Measurements from ENCODE around the gene CAMKMT. TPM values are rescaled to one million over a fixed set of nuclear protein-coding genes. Genes with fewer than 3 reads are reported as not detected.
A peak's percentile ranks its signal among the peaks of the same experiment; 100 is the strongest.

CAMKMT gene
- total and polyA plus RNA-seq, 10 donors: 4.1 to 26.1 (median 11.0) TPM

DNA sequence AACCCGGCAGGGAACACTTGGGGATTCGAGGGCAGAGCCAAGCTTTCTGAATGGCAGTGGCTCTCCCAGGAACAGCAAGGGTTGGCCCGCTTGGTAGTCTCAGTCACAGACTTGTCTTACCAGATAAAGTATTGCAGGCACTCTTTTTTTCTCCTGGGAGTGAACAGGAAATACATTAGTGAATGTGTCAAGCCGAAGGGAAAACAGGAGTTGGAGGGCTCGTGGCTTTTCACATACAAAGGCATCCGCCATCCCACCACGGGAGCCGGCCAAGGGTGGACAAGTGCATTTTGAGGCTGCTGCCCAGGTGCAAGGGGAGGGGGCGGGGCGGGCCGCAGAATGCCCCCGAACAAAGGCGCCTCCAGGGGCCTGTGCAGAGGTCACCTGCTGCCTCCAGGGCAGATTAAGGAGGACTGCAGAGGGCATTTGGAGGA, 416.5 kb downstream of the CAMKMT start:
- no peaks in the 10 kb centered on the region for H3K36me3 ChIP-seq
- TF ChIP-seq POLR2AphosphoS5 (IDR thresholded peaks at IDR 0.05) (no peak), POLR2A (IDR thresholded peaks at IDR 0.05) (no peak)
- TF ChIP-seq, protein P1, sequence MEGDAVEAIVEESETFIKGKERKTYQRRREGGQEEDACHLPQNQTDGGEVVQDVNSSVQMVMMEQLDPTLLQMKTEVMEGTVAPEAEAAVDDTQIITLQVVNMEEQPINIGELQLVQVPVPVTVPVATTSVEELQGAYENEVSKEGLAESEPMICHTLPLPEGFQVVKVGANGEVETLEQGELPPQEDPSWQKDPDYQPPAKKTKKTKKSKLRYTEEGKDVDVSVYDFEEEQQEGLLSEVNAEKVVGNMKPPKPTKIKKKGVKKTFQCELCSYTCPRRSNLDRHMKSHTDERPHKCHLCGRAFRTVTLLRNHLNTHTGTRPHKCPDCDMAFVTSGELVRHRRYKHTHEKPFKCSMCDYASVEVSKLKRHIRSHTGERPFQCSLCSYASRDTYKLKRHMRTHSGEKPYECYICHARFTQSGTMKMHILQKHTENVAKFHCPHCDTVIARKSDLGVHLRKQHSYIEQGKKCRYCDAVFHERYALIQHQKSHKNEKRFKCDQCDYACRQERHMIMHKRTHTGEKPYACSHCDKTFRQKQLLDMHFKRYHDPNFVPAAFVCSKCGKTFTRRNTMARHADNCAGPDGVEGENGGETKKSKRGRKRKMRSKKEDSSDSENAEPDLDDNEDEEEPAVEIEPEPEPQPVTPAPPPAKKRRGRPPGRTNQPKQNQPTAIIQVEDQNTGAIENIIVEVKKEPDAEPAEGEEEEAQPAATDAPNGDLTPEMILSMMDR (IDR thresholded peaks at IDR 0.05 in 8 of 11, conservative IDR thresholded peaks at IDR 0.05 in 3 of 11): peak in 1 of 11 experiments; percentile 7
- peaks cover 0 to 24% (median 13%) of the 10 kb centered on the region in 6 donors for H3K4me1 ChIP-seq
- H3K27me3 ChIP-seq (replicated peaks in 1 of 7): peaks cover 0 to 5% (median 0%) of the 10 kb centered on the region in 7 donors
- H3K9me3 ChIP-seq: peaks cover 0 to 19% (median 0%) of the 10 kb centered on the region in 8 donors
- peak overlapping the region in 4 of 8 donors; percentile 8 to 56 (median 18) for H3K4me3 ChIP-seq
- intact Hi-C loops (cut with DNase I; ENCODE audit: low total_unique reads): no loop called here
- H3K27ac ChIP-seq: peak overlapping the region in 4 of 8 donors; percentile 20 to 63 (median 44)
- WGBS, 5 donors: 13 to 29% (median 20%) methylated on average over 11 to 13 of the region's 13 CpGs
- DNase-seq: peak; percentile 75

DNA sequence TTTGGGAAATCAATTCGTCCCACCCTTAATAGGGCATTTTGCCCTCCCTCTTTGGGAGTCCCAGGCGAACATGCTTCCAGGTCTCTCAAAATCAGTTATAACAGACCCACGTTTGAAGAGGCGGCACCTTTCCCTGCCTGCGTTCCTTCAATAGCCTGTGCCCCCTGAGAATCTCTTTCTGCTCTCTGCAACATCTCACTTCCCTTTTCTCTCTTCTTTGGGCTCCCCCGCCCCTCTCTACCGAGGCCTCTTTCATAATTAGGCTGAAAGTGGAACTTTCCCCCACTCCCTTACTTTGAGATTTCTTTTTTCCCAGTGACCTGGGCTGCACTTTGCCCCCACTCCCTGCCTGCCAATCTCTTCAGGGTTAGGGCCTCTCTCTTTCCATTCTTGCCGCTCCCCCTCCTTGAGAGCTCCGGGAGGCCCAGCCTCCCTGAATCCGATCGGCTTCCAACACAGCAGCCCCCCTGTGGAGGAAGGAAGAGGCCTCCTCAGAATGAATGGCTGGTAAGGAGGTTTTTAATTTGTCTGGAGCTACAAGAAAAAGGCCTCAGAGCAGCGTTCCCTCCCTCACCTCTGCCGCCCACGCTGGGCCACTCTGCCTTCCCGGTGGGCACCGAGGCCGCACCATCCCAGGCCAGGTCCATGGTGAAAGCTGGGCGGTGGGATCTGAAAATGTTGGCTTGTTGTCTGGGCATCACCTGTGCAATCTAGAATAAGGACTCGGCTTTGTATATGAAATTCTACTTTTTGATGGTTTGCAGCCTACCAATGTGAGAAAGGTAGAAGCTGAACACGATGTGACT, 417.1 kb downstream of the CAMKMT start:
- Histone ChIP-seq H3K36me3 (no peaks in the 10 kb centered on the region), H3K27ac (peak overlapping the region in 4 of 8 donors; percentile 20 to 63 (median 44)), H3K27me3 (replicated peaks in 1 of 7) (peaks cover 0 to 5% (median 0%) of the 10 kb centered on the region in 7 donors), H3K9me3 (peaks cover 0 to 19% (median 0%) of the 10 kb centered on the region in 8 donors), H3K4me3 (peak overlapping the region in 4 of 8 donors; percentile 8 to 56 (median 18)), H3K4me1 (peaks cover 0 to 24% (median 13%) of the 10 kb centered on the region in 6 donors)
- intact Hi-C loops (cut with DNase I; ENCODE audit: low total_unique reads): no loop called here
- DNase-seq: peak; percentile 76
- TF ChIP-seq POLR2A (IDR thresholded peaks at IDR 0.05): no peak
- no peak for TF ChIP-seq POLR2AphosphoS5 (IDR thresholded peaks at IDR 0.05)
- TF ChIP-seq, protein P1 (IDR thresholded peaks at IDR 0.05 in 8 of 11, conservative IDR thresholded peaks at IDR 0.05 in 3 of 11): peak in 1 of 11 experiments; percentile 3
- WGBS, 5 donors: 33 to 47% (median 38%) methylated on average over 20 of the region's 20 CpGs

DNA sequence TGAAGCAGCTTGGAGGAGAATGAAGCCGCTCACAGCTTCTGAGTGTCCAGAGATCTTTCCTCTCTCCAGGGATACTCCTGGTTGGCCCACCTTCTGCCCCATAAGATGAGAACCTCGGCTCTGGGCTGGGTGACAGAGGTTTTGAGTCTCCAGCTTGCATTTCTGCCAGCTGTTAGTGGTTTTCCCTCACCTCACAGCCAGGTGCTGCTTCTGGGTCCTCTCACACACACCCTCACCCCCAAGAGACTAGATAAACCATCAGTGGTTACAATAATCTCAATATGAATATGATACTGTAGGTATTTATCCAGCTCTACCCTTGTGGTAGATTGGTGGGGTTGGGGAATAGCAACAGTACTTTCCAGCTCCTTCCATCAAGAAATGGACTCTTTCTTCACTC, 418.0 kb downstream of the CAMKMT start:
- no peak for TF ChIP-seq POLR2AphosphoS5 (IDR thresholded peaks at IDR 0.05)
- TF ChIP-seq, protein P1 (IDR thresholded peaks at IDR 0.05 in 8 of 11, conservative IDR thresholded peaks at IDR 0.05 in 3 of 11): no peak
- no peak for TF ChIP-seq POLR2A (IDR thresholded peaks at IDR 0.05)
- peaks cover 0 to 24% (median 13%) of the 10 kb centered on the region in 6 donors for H3K4me1 ChIP-seq
- H3K27ac ChIP-seq: no peak overlapping the region
- no peaks in the 10 kb centered on the region for H3K36me3 ChIP-seq
- WGBS, 5 donors: 80 to 83% (median 83%) methylated on average over 2 of the region's 2 CpGs
- intact Hi-C loops (cut with DNase I; ENCODE audit: low total_unique reads): no loop called here
- H3K27me3 ChIP-seq (replicated peaks in 1 of 7): peaks cover 0 to 5% (median 0%) of the 10 kb centered on the region in 7 donors
- H3K4me3 ChIP-seq: no peak overlapping the region
- no peak for DNase-seq
- H3K9me3 ChIP-seq: peaks cover 0 to 19% (median 0%) of the 10 kb centered on the region in 8 donors

DNA sequence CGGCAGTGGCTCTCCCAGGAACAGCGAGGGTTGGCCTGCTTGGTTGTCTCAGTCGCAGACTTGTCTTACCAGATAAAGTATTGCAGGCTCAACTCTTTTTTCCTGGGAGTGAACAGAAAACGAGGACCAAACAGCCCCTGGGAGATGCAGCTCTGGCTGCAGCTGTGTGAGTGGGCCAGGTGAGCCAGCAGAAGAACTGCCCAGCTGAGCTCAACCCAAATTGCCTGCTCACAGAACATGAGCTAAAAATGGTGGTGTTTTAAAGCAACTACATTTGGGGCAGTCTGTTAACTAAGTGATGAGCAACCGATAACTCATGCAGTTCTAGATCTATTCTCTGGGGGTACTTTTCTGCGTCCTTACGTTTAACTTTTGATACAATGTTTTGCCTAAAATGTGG, 418.7 kb downstream of the CAMKMT start:
- Histone ChIP-seq H3K9me3 (peaks cover 0 to 19% (median 0%) of the 10 kb centered on the region in 8 donors), H3K27ac (no peak overlapping the region), H3K27me3 (replicated peaks in 1 of 7) (peaks cover 0 to 5% (median 0%) of the 10 kb centered on the region in 7 donors), H3K4me3 (no peak overlapping the region), H3K36me3 (no peaks in the 10 kb centered on the region), H3K4me1 (peaks cover 0 to 24% (median 13%) of the 10 kb centered on the region in 6 donors)
- TF ChIP-seq, protein P1 (IDR thresholded peaks at IDR 0.05 in 8 of 11, conservative IDR thresholded peaks at IDR 0.05 in 3 of 11): no peak
- TF ChIP-seq POLR2A (IDR thresholded peaks at IDR 0.05) (no peak), POLR2AphosphoS5 (IDR thresholded peaks at IDR 0.05) (no peak)
- 89 to 95% (median 93%) methylated on average over 7 of the region's 7 CpGs for WGBS, 5 donors
- intact Hi-C loops (cut with DNase I; ENCODE audit: low total_unique reads): no loop called here
- no peak for DNase-seq

All from spleen (tissue), 11 donors.